ENCODE measurements around the gene AHSA1. TPM values are rescaled to one million over a fixed set of nuclear protein-coding genes. Genes with fewer than 3 reads are reported as not detected.

AHSA1 gene
- total RNA-seq, 1 experiment from 2014 or later: 190 TPM

DNA sequence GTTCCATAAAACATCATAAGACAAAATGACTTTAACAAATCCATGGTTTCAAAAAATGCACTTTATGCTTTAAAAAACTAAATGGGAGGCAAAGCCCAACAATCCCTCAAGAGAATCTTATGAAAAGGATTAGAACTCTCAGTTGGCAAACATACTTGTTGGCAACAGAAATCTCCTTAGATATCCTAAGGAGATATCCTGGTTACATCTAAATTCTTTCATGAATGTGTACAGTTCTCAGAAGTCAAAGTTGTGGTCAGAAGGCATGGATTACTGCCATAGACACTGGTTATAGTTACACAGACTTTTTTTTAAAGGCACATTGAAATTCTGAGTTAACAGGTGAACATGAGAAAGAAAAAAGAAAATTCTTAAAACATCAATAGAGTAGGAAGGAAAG, 58.2 kb downstream of the AHSA1 start:
- no peak for DNase-seq
- Histone ChIP-seq H4K8ac (replicated peaks; ENCODE audit: insufficient read length, low read depth, low read length) (no peak overlapping the region), H3K18ac (ENCODE audit: insufficient read length, low read depth, low read length) (no peak overlapping the region), H2BK12ac (ENCODE audit: insufficient read length, low read depth, low read length) (no peak overlapping the region), H3K79me2 (ENCODE audit: insufficient read depth, low read length) (no peaks in the 10 kb centered on the region), H3K23ac (ENCODE audit: insufficient read length, low read depth, low read length) (no peak overlapping the region), H3K27ac (ENCODE audit: insufficient read length, low read depth, low read length) (no peak overlapping the region), H2BK20ac (ENCODE audit: low read depth, low read length, poor library complexity, severe bottlenecking) (no peak overlapping the region), H3K23me2 (ENCODE audit: insufficient read length, low read depth, low read length, poor library complexity, severe bottlenecking) (no peaks in the 10 kb centered on the region), H2BK120ac (ENCODE audit: low read depth, low read length, poor library complexity, severe bottlenecking) (no peak overlapping the region), H4K20me1 (ENCODE audit: control insufficient read depth, insufficient read depth, insufficient read length) (no peaks in the 10 kb centered on the region), H2BK15ac (ENCODE audit: low read depth, low read length) (no peak overlapping the region), H3K4ac (ENCODE audit: low read depth, low read length) (no peak overlapping the region), H3K9me3 (ENCODE audit: control insufficient read depth, low read depth, low read length) (no peaks in the 10 kb centered on the region), H3T11ph (ENCODE audit: low read length) (no peak overlapping the region), H3K4me2 (ENCODE audit: insufficient read depth, insufficient read length, low read length) (no peak overlapping the region), H2AFZ (ENCODE audit: low read length) (no peak overlapping the region), H2AK5ac (ENCODE audit: insufficient read length, low read length) (no peak overlapping the region), H4K5ac (ENCODE audit: insufficient read length, low read depth, low read length) (no peak overlapping the region), H3K4me1 (ENCODE audit: insufficient read depth, low read length) (no peaks in the 10 kb centered on the region), H3K56ac (ENCODE audit: insufficient read length, low read depth, low read length) (no peak overlapping the region), H2BK5ac (ENCODE audit: insufficient read length, low read length) (no peak overlapping the region), H3K27me3 (ENCODE audit: insufficient read depth, low read length) (no peaks in the 10 kb centered on the region), H3K14ac (ENCODE audit: insufficient read depth, low read length) (no peak overlapping the region), H3K79me1 (ENCODE audit: insufficient read depth, low read depth, low read length, poor library complexity, severe bottlenecking) (no peaks in the 10 kb centered on the region), H4K91ac (ENCODE audit: insufficient read length, low read depth, low read length) (no peak overlapping the region), H3K9ac (ENCODE audit: extremely low read depth, insufficient read length, low read length) (no peak overlapping the region)
- H3K4me3 Mint-ChIP-seq: no peak overlapping the region
- peaks cover 12 to 59% (median 36%) of the 10 kb centered on the region in 3 experiments; a peak in 6 of 7 replicates for H3K36me3 Mint-ChIP-seq (ENCODE audit: insufficient read depth in 1 of 3, low read depth in 3 of 3)
- H3K9me3 Mint-ChIP-seq: no peaks in the 10 kb centered on the region
- TF ChIP-seq, protein P1, sequence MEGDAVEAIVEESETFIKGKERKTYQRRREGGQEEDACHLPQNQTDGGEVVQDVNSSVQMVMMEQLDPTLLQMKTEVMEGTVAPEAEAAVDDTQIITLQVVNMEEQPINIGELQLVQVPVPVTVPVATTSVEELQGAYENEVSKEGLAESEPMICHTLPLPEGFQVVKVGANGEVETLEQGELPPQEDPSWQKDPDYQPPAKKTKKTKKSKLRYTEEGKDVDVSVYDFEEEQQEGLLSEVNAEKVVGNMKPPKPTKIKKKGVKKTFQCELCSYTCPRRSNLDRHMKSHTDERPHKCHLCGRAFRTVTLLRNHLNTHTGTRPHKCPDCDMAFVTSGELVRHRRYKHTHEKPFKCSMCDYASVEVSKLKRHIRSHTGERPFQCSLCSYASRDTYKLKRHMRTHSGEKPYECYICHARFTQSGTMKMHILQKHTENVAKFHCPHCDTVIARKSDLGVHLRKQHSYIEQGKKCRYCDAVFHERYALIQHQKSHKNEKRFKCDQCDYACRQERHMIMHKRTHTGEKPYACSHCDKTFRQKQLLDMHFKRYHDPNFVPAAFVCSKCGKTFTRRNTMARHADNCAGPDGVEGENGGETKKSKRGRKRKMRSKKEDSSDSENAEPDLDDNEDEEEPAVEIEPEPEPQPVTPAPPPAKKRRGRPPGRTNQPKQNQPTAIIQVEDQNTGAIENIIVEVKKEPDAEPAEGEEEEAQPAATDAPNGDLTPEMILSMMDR (conservative IDR thresholded peaks at IDR 0.05): no peak
- H3K27ac Mint-ChIP-seq: no peak overlapping the region
- H3K4me1 Mint-ChIP-seq: no peaks in the 10 kb centered on the region
- no peaks in the 10 kb centered on the region for H3K27me3 Mint-ChIP-seq (ENCODE audit: low read depth)

Other genes with a start within 250 kb of the AHSA1 start
- gene NGB, start 186.9 kb upstream of the AHSA1 start, total RNA-seq (2021): 0.11 and 0.26 TPM in 2 replicates
- gene POMT2, start 137.2 kb upstream of the AHSA1 start, total RNA-seq (2021): 19.9 and 25.2 TPM in 2 replicates
- 38.6 and 42.3 TPM in 2 replicates for gene GSTZ1, start 137.1 kb upstream of the AHSA1 start, total RNA-seq (2021)
- gene TMED8, start 81.0 kb upstream of the AHSA1 start, total RNA-seq (2021): 9.1 and 9.5 TPM in 2 replicates
- gene SAMD15, start 80.7 kb upstream of the AHSA1 start, total RNA-seq (2021): 1.1 and 2.7 TPM in 2 replicates
- gene NOXRED1, start 34.6 kb upstream of the AHSA1 start, total RNA-seq (2021): not detected in 2 replicates
- gene VIPAS39, start 492 bp upstream of the AHSA1 start, total RNA-seq (2021): 18.4 and 18.5 TPM in 2 replicates
- gene ISM2, start 40.7 kb downstream of the AHSA1 start, total RNA-seq (2021): 0.39 and 0.55 TPM in 2 replicates
- 32.6 and 38.2 TPM in 2 replicates for gene SPTLC2, start 158.5 kb downstream of the AHSA1 start, total RNA-seq (2021)
- 17.4 and 18.7 TPM in 2 replicates for gene ALKBH1, start 249.9 kb downstream of the AHSA1 start, total RNA-seq (2021)